Thymus (tissue), 11 donors: ENCODE results near the gene CLEC2L. TPM values are rescaled to one million over a fixed set of nuclear protein-coding genes. Genes with fewer than 3 reads are reported as not detected.

ENCODE experiments used
- DNase-seq, 9 donors: peaks; one replicate each; pipeline ENCODE4 v3.0.0-alpha.2; 2013; ENCODE audit warnings: low spot score in 9 of 9, low read depth in 6 of 9, missing footprints in 1 of 9
- H3K27ac ChIP-seq, 2 donors: one replicate each; pipeline ENCODE4 v1.5.1; 2013; ENCODE audit warnings: control low read depth in 1 of 2, low read depth in 1 of 2, low read length in 1 of 2, mild to moderate bottlenecking in 1 of 2, moderate library complexity in 1 of 2
- H3K27me3 ChIP-seq, 2 donors: one replicate each; pipeline ENCODE4 v1.5.1; 2013; ENCODE audit warnings: low read length in 1 of 2; ENCODE audit not compliant: control insufficient read depth in 2 of 2, insufficient read depth in 1 of 2
- H3K36me3 ChIP-seq, 2 donors: one replicate each; pipeline ENCODE4 v1.5.1; 2013; ENCODE audit warnings: low read length in 1 of 2, mild to moderate bottlenecking in 1 of 2, moderate library complexity in 1 of 2; ENCODE audit not compliant: control insufficient read depth in 2 of 2, insufficient read depth in 2 of 2
- H3K4me1 ChIP-seq, 2 donors: one replicate each; pipeline ENCODE4 v1.5.1; 2013; ENCODE audit warnings: low read length in 2 of 2; ENCODE audit not compliant: control insufficient read depth in 2 of 2, insufficient read depth in 2 of 2
- H3K4me3 ChIP-seq, 2 donors: one replicate each; pipeline ENCODE4 v1.5.1; 2013; ENCODE audit warnings: low read length in 2 of 2, control low read depth in 1 of 2, mild to moderate bottlenecking in 1 of 2
- H3K9me3 ChIP-seq, 2 donors: one replicate each; pipeline ENCODE4 v1.5.1; 2013; ENCODE audit warnings: low read length in 1 of 2, mild to moderate bottlenecking in 1 of 2; ENCODE audit not compliant: control insufficient read depth in 2 of 2, insufficient read depth in 1 of 2
- WGBS: extraction: QIAGEN DNeasy Blood & Tissue Kit; methylation state at CpG from one replicate; pipeline ENCODE4 v1.1.7; 2013; 5-methylcytosine and 5-hydroxymethylcytosine counted together
- polyA plus RNA-seq: library from polyadenylated mRNA; stranded (reverse); fragments of 200-250 nt; gene quantifications from one replicate; pipeline ENCODE4 v1.2.3, GENCODE V29; 2013
- total RNA-seq: library from RNA; stranded (reverse); fragments of 120-200 nt; gene quantifications from one replicate; pipeline ENCODE4 v1.2.4, GENCODE V29; 2013
- donor health status: healthy.

The CLEC2L gene
- total and polyA plus RNA-seq, 2 donors = 0.41 to 2.6 TPM

GRCh38 chr7:139531094-139531493, 7.6 kb downstream of the CLEC2L start:
- Histone ChIP-seq H3K27ac (no peak overlapping the region), H3K4me1 (no peaks in the 10 kb centered on the region), H3K27me3 (peaks cover 0 to 5% of the 10 kb centered on the region in 2 donors), H3K36me3 (no peaks in the 10 kb centered on the region), H3K4me3 (no peak overlapping the region), H3K9me3 (no peaks in the 10 kb centered on the region)
- 97% methylated on average over 1 of the region's 1 CpG for WGBS
- DNase-seq = no peak

GRCh38 chr7:139532636-139533155, 9.2 kb downstream of the CLEC2L start:
- WGBS = 95% methylated on average over 6 of the region's 6 CpGs

GRCh38 chr7:139534096-139534495, 10.6 kb downstream of the CLEC2L start:
- no peak for DNase-seq
- no peaks in the 10 kb centered on the region for H3K36me3 ChIP-seq
- no peak overlapping the region for H3K27ac ChIP-seq
- H3K9me3 ChIP-seq = no peaks in the 10 kb centered on the region
- 99% methylated on average over 9 of the region's 9 CpGs for WGBS
- H3K27me3 ChIP-seq = no peaks in the 10 kb centered on the region
- no peaks in the 10 kb centered on the region for H3K4me1 ChIP-seq
- no peak overlapping the region for H3K4me3 ChIP-seq

More at GRCh38 chr7:139532636-139533155, 9.2 kb downstream of the CLEC2L start:
- no peaks in the 10 kb centered on the region for H3K36me3 ChIP-seq
- H3K27ac ChIP-seq = no peak overlapping the region
- H3K9me3 ChIP-seq = no peaks in the 10 kb centered on the region
- DNase-seq = no peak
- no peak overlapping the region for H3K4me3 ChIP-seq
- H3K27me3 ChIP-seq = no peaks in the 10 kb centered on the region
- H3K4me1 ChIP-seq = no peaks in the 10 kb centered on the region

- no peaks in the 10 kb centered on the region for H3K9me3 ChIP-seq
- no peaks in the 10 kb centered on the region for H3K4me1 ChIP-seq
- H3K27ac ChIP-seq = no peak overlapping the region
- WGBS = 87% methylated on average over 7 of the region's 7 CpGs
- H3K27me3 ChIP-seq = no peaks in the 10 kb centered on the region
- H3K4me3 ChIP-seq = no peak overlapping the region
- H3K36me3 ChIP-seq = no peaks in the 10 kb centered on the region
- no peak for DNase-seq
These were observed 11.6 kb downstream of the CLEC2L start for GRCh38 chr7:139534966-139535651.

GRCh38 chr7:139536152-139536551, 12.7 kb downstream of the CLEC2L start:
- H3K9me3 ChIP-seq = no peaks in the 10 kb centered on the region
- DNase-seq = no peak
- no peaks in the 10 kb centered on the region for H3K36me3 ChIP-seq
- H3K4me3 ChIP-seq = no peak overlapping the region
- H3K27me3 ChIP-seq = no peaks in the 10 kb centered on the region
- H3K4me1 ChIP-seq = no peaks in the 10 kb centered on the region
- H3K27ac ChIP-seq = no peak overlapping the region
- WGBS = 96% methylated on average over 8 of the region's 8 CpGs

- Histone ChIP-seq H3K36me3 (no peaks in the 10 kb centered on the region), H3K4me3 (no peak overlapping the region), H3K9me3 (peaks cover 0 to 2% of the 10 kb centered on the region in 2 donors), H3K27me3 (no peaks in the 10 kb centered on the region), H3K4me1 (no peaks in the 10 kb centered on the region), H3K27ac (no peak overlapping the region)
- DNase-seq = no peak
- WGBS = 94% methylated on average over 8 of the region's 8 CpGs
These were observed 15.6 kb downstream of the CLEC2L start for GRCh38 chr7:139538881-139539635.

- Histone ChIP-seq H3K27me3 (no peaks in the 10 kb centered on the region), H3K9me3 (peaks cover 0 to 2% of the 10 kb centered on the region in 2 donors), H3K4me1 (no peaks in the 10 kb centered on the region), H3K4me3 (no peak overlapping the region), H3K36me3 (no peaks in the 10 kb centered on the region), H3K27ac (no peak overlapping the region)
- WGBS = 86% methylated on average over 12 of the region's 12 CpGs
- no peak for DNase-seq
These were observed 16.7 kb downstream of the CLEC2L start for GRCh38 chr7:139540203-139540602.

- H3K4me3 ChIP-seq = no peak overlapping the region
- H3K9me3 ChIP-seq = peaks cover 0 to 2% of the 10 kb centered on the region in 2 donors
- H3K27me3 ChIP-seq = no peaks in the 10 kb centered on the region
- no peak overlapping the region for H3K27ac ChIP-seq
- 93% methylated on average over 21 of the region's 21 CpGs for WGBS
- DNase-seq = no peak
- no peaks in the 10 kb centered on the region for H3K4me1 ChIP-seq
- no peaks in the 10 kb centered on the region for H3K36me3 ChIP-seq
These were observed 18.3 kb downstream of the CLEC2L start for GRCh38 chr7:139541600-139542307.
